ENCODE data around the gene CDC42BPA.

GRCh38 chr1:227253065-227253464 lies 65.2 kb downstream of the CDC42BPA start:
- TF ChIP-seq GATA2 (IDR thresholded peaks at IDR 0.05; ENCODE audit: low read depth, low read length) (no peak), GATA3 (IDR thresholded peaks at IDR 0.05; ENCODE audit: low read depth, low read length) (no peak)

Data from SH-SY5Y (cell line).